ENCODE results near the gene ERMN.

ERMN gene

DNA sequence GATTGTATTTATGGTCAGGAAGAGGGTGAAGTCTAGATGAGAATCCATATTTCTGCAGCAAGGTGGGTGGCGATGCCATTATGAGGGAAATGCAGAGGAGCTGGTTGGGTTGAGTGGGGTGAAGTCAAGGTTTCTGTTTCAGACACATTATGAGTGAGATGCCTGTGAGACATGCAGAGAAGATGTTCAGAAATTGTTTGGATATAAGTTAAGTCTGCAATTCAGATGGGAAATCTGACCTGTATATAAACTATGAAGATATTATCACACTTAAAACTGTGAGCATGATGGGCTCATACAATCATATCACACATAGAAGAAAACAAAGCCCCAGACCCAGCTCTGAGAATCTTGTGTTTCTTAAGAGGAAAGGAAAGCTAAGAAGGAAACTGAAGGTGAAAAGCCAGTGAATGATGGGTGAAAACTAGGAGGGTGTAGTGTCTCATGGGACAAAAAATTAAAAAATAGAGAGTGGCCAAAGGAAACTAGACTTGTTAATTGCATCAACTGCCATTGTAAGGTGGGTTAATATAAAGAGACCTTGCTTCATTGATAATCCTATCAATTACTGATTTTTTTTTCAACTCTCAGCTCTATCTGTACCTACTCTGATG lies 53.9 kb downstream of the ERMN start:
- H3K4me3 ChIP-seq (ENCODE audit: low read length) = no peak overlapping the region
- TF ChIP-seq, protein P1, sequence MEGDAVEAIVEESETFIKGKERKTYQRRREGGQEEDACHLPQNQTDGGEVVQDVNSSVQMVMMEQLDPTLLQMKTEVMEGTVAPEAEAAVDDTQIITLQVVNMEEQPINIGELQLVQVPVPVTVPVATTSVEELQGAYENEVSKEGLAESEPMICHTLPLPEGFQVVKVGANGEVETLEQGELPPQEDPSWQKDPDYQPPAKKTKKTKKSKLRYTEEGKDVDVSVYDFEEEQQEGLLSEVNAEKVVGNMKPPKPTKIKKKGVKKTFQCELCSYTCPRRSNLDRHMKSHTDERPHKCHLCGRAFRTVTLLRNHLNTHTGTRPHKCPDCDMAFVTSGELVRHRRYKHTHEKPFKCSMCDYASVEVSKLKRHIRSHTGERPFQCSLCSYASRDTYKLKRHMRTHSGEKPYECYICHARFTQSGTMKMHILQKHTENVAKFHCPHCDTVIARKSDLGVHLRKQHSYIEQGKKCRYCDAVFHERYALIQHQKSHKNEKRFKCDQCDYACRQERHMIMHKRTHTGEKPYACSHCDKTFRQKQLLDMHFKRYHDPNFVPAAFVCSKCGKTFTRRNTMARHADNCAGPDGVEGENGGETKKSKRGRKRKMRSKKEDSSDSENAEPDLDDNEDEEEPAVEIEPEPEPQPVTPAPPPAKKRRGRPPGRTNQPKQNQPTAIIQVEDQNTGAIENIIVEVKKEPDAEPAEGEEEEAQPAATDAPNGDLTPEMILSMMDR (conservative IDR thresholded peaks at IDR 0.05; ENCODE audit: low read length) = no peak

DNA sequence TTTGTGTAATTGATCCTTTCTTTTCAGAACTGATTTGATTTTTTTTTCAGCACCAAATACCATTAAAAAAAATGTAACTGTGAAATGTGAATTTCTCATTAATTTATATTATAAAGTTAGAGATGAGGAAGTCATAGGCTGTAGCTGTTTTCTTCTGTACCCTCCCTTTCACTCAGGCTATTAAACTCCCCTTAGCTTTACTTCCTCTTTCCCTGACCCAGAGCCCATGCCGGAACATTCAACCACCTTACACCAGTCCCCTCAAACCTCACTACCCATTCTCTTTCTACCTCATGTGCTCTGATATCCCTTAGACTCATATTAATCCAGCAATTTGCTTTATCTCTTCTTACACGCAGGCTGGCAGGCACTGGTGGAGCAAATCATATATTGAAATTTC lies 55.7 kb downstream of the ERMN start:
- no peak overlapping the region for H3K4me3 ChIP-seq (ENCODE audit: low read length)
- no peak for DNase-seq (ENCODE audit: low read depth)
- TF ChIP-seq, protein P1 (conservative IDR thresholded peaks at IDR 0.05; ENCODE audit: low read length) = no peak

More for the DNA sequence above, 53.9 kb downstream of the ERMN start:
- DNase-seq (ENCODE audit: low read depth) = no peak

GRCh38 chr2:157269060-157269459 lies 56.6 kb downstream of the ERMN start:
- TF ChIP-seq, protein P1 (conservative IDR thresholded peaks at IDR 0.05; ENCODE audit: low read length) = no peak
- no peak overlapping the region for H3K4me3 ChIP-seq (ENCODE audit: low read length)
- no peak for DNase-seq (ENCODE audit: low read depth)

Measured in AG10803 (cell line).